Right cardiac atrium (tissue), 5 donors: ENCODE data around the gene KCNA2. TPM values are rescaled to one million over a fixed set of nuclear protein-coding genes. Genes with fewer than 3 reads are reported as not detected.

ENCODE experiments used
- ATAC-seq, 2 donors: fragments of 200-7000 bp; cut with Tn5 transposase; one replicate each; pipeline versions ENCODE4 v1.8.0 to v1.9.1; 2020; ENCODE audit warnings: moderate library complexity in 2 of 2, mild to moderate bottlenecking in 1 of 2
- DNase-seq, 3 donors: peaks; one replicate each; pipeline ENCODE4 v3.0.0-alpha.2; 2020
- H3K27ac ChIP-seq: one replicate; pipeline ENCODE4 v1.5.1; 2013; ENCODE audit warnings: mild to moderate bottlenecking, low read length, control low read depth, moderate library complexity
- H3K27me3 ChIP-seq: one replicate; pipeline ENCODE4 v1.6.1; 2013; ENCODE audit not compliant: control insufficient read depth, insufficient read depth
- H3K4me1 ChIP-seq: one replicate; pipeline ENCODE4 v1.6.1; 2013; ENCODE audit warnings: low read length; ENCODE audit not compliant: control insufficient read depth, insufficient read depth
- H3K4me3 ChIP-seq: one replicate; pipeline ENCODE4 v1.5.1; 2013; ENCODE audit warnings: low read length, control low read depth
- H3K9me3 ChIP-seq: one replicate; pipeline ENCODE4 v1.6.1; 2013; ENCODE audit warnings: low read length; ENCODE audit not compliant: control insufficient read depth
- WGBS: extraction: QIAGEN DNeasy Blood & Tissue Kit; methylation state at CpG from one replicate; pipeline ENCODE4 v1.1.7; 2013; 5-methylcytosine and 5-hydroxymethylcytosine counted together
- intact Hi-C, 4 donors: fragments of 100-400 bp; cut with DNase I; formaldehyde crosslinking; loops; one replicate each; pipeline versions ENCODE4 v1.11.0 to v1.14.0; 2022 to 2023
- polyA plus RNA-seq: library from polyadenylated mRNA; stranded (reverse); fragments of 200-250 nt; gene quantifications from one replicate; pipeline ENCODE4 v1.2.3, GENCODE V29; 2013
- total RNA-seq, 4 donors: library from RNA; stranded (reverse); fragmentation: NEBNext Ultra II Directional; extraction: Animal tissue kit (Norgen Biotek cat#: 25700); gene quantifications; one replicate each; pipeline ENCODE4 v1.2.1, GENCODE V29; 2021
- donor health status: healthy with polysubstance abuse.
- donor health status: DM: no; HTN: yes; CAD: no.
- donor health status: DM: no; HTN: no; CAD: no.
- donor health status: DM: no; HTN: yes; CAD: no; lungs with severe emphysema.
- donor health status: DM: yes; HTN: yes; CAD: no.

The KCNA2 gene
- total and polyA plus RNA-seq, 5 donors: 0.48 to 1.5 (median 0.82) TPM

- Histone ChIP-seq H3K9me3 (no peaks in the 10 kb centered on the region), H3K4me3 (no peak overlapping the region), H3K4me1 (peaks cover 2% of the 10 kb centered on the region), H3K27me3 (no peaks in the 10 kb centered on the region), H3K27ac (no peak overlapping the region)
- DNase-seq (no peak), ATAC-seq (no peak)
- WGBS: 67% methylated on average over 5 of the region's 5 CpGs
- intact Hi-C loops: loop anchor here in 1 of 4 donors (10.0 kb wide), 1 partner anchor 47 kb away; no protein-coding TSS in a partner anchor
Observed at GRCh38 chr1:110601332-110601731, 4.8 kb downstream of the KCNA2 start.

- H3K27me3 ChIP-seq: no peaks in the 10 kb centered on the region
- no peaks in the 10 kb centered on the region for H3K4me1 ChIP-seq
- no peak overlapping the region for H3K27ac ChIP-seq
- ATAC-seq (no peak), DNase-seq (no peak)
- WGBS: 96% methylated on average over 3 of the region's 3 CpGs
- H3K9me3 ChIP-seq: no peaks in the 10 kb centered on the region
- H3K4me3 ChIP-seq: no peak overlapping the region
- intact Hi-C loops: loop anchor here in 1 of 4 donors (10.0 kb wide), 1 partner anchor 46 kb away; no protein-coding TSS in a partner anchor
Observed at GRCh38 chr1:110600716-110601115, 5.4 kb downstream of the KCNA2 start.

GRCh38 chr1:110597966-110598365, 8.2 kb downstream of the KCNA2 start:
- Histone ChIP-seq H3K9me3 (no peaks in the 10 kb centered on the region), H3K27me3 (no peaks in the 10 kb centered on the region), H3K27ac (no peak overlapping the region), H3K4me1 (peaks cover 2% of the 10 kb centered on the region), H3K4me3 (no peak overlapping the region)
- intact Hi-C loops: no loop called here
- no peak for DNase-seq
- 92% methylated on average over 5 of the region's 5 CpGs for WGBS
- ATAC-seq: no peak

DNA sequence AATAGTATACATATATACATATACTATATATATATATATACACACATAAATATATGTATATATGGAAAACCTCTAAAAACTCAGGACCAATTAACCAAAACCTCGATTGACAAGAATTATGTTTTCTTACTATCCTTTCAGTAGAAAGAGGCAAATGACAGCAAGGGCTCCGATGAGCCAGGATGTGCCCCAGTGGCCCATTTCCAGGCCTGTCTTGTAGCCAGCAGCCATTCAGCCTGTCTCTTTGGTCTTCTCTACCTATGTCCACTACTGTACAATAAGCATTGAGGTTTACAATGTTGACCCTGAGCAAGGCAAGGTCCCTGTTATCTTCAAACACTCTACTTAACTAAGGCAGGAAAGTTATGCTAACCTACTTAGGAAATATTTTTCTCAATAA, 9.8 kb downstream of the KCNA2 start:
- no peak for ATAC-seq
- peaks cover 2% of the 10 kb centered on the region for H3K4me1 ChIP-seq
- DNase-seq: no peak
- no peaks in the 10 kb centered on the region for H3K27me3 ChIP-seq
- no peak overlapping the region for H3K4me3 ChIP-seq
- H3K9me3 ChIP-seq: no peaks in the 10 kb centered on the region
- WGBS: 75% methylated on average over 2 of the region's 2 CpGs
- intact Hi-C loops: no loop called here
- no peak overlapping the region for H3K27ac ChIP-seq

DNA sequence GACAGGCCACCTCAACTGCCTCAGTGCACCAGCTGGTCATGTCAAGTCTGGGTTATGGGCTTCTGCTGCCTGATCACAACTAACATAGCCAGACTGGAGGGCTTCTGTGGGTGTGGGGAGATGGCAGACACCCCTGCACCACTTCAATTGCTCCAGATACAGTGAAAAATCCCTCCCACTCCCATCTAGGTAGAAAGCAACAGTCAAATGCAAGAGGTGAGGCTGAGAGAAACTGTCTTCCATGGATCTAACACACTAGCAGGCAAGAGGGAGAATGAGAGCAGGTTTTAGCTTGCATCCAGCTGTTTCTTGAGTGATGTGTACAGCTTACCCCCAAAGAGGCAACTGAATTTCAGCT, 10.8 kb downstream of the KCNA2 start:
- Histone ChIP-seq H3K9me3 (no peaks in the 10 kb centered on the region), H3K27me3 (no peaks in the 10 kb centered on the region), H3K4me3 (no peak overlapping the region), H3K27ac (no peak overlapping the region), H3K4me1 (peaks cover 2% of the 10 kb centered on the region)
- ATAC-seq (no peak), DNase-seq (no peak)
- intact Hi-C loops: no loop called here

- no peak overlapping the region for H3K4me3 ChIP-seq
- no peaks in the 10 kb centered on the region for H3K27me3 ChIP-seq
- intact Hi-C loops: no loop called here
- no peak overlapping the region for H3K27ac ChIP-seq
- 46% methylated on average over 7 of the region's 7 CpGs for WGBS
- DNase-seq: no peak
- peaks cover 2% of the 10 kb centered on the region for H3K4me1 ChIP-seq
- no peaks in the 10 kb centered on the region for H3K9me3 ChIP-seq
- ATAC-seq: no peak
Observed at GRCh38 chr1:110594456-110595352, 11.5 kb downstream of the KCNA2 start.

DNA sequence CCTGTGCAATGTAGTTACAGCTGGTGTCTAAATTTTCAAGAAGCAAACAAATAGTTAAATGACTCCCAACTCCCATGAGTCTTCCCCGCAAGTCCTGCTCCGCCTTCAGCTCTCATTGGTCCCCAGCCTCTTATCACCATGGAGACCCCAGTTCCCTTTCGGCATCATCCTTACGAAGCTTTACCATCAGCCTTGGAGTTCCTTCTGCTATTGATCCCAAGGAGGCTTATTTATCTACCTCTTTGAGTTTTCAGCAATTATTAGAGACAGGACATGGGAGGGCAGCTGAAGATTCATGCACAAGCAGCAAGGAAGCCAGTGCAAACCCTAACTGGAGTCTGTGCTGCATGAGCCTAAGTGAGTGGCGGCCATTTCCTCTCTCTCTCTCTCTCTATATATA, 12.3 kb downstream of the KCNA2 start:
- no peaks in the 10 kb centered on the region for H3K27me3 ChIP-seq
- H3K4me3 ChIP-seq: no peak overlapping the region
- WGBS: 44% methylated on average over 5 of the region's 5 CpGs
- DNase-seq: no peak
- H3K9me3 ChIP-seq: no peaks in the 10 kb centered on the region
- H3K27ac ChIP-seq: no peak overlapping the region
- no peak for ATAC-seq
- H3K4me1 ChIP-seq: peaks cover 2% of the 10 kb centered on the region
- intact Hi-C loops: no loop called here

DNA sequence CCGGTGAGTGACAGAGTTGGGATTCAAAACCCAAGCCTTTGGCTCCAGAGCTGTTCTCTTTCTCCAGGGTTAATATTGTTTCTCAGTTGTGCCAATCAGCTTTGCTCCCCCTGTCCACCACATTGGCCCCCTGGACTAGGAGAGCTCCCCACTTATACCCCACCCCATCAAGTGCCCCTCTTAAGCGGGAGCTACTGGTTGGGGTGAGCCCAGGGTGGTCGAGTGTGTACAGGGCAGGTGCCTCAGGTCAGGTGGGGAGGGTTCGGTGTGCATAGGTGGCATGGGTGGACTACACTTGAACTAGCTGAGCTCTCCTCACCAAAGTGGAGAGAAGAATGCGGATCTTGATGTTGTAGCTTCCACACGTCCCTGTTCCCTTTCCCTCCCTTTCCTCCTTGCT, 14.2 kb downstream of the KCNA2 start:
- H3K27me3 ChIP-seq: no peaks in the 10 kb centered on the region
- no peak overlapping the region for H3K27ac ChIP-seq
- H3K9me3 ChIP-seq: no peaks in the 10 kb centered on the region
- no peak overlapping the region for H3K4me3 ChIP-seq
- intact Hi-C loops: no loop called here
- 82% methylated on average over 6 of the region's 6 CpGs for WGBS
- no peak for DNase-seq
- ATAC-seq: no peak
- peaks cover 2% of the 10 kb centered on the region for H3K4me1 ChIP-seq

- Histone ChIP-seq H3K27me3 (no peaks in the 10 kb centered on the region), H3K9me3 (no peaks in the 10 kb centered on the region), H3K27ac (no peak overlapping the region), H3K4me3 (no peak overlapping the region), H3K4me1 (no peaks in the 10 kb centered on the region)
- ATAC-seq (no peak), DNase-seq (no peak)
- 83% methylated on average over 3 of the region's 3 CpGs for WGBS
- intact Hi-C loops: no loop called here
Observed at GRCh38 chr1:110588991-110589390, 17.2 kb downstream of the KCNA2 start.

DNA sequence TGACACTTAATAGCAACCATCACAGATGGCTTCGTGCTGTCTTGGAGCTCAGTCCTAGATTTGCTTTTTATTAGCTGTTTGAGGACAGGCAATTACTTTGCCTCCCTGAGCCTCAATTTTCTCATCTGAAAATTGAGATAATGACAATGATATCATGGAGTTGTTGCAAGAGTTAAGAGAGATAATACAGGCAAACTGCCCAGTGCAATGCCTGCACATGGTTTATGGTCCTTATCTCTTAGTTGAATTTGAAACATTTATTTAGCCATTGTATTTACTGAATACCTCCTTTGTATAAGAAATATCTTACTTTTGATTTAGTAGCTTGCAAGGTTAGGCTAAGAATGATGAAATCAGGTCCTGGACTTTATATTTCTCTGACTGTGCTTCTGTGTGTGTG, 17.7 kb downstream of the KCNA2 start:
- Histone ChIP-seq H3K27me3 (no peaks in the 10 kb centered on the region), H3K9me3 (no peaks in the 10 kb centered on the region), H3K4me1 (no peaks in the 10 kb centered on the region), H3K4me3 (no peak overlapping the region), H3K27ac (no peak overlapping the region)
- DNase-seq: no peak
- intact Hi-C loops: no loop called here
- ATAC-seq: no peak
- 57% methylated on average over 1 of the region's 1 CpG for WGBS

GRCh38 chr1:110587906-110588305, 18.3 kb downstream of the KCNA2 start:
- no peak for DNase-seq
- Histone ChIP-seq H3K9me3 (no peaks in the 10 kb centered on the region), H3K4me1 (no peaks in the 10 kb centered on the region), H3K4me3 (no peak overlapping the region), H3K27me3 (no peaks in the 10 kb centered on the region), H3K27ac (no peak overlapping the region)
- intact Hi-C loops: no loop called here
- ATAC-seq: no peak
- WGBS: 70% methylated on average over 4 of the region's 4 CpGs
